GM19043 (cell line): Measurements from ENCODE around the gene CALML5.

Source experiments
- ATAC-seq: cut with Tn5 transposase; IDR thresholded peaks from one replicate; pipeline ENCODE4 v1.9.1; 2021; ENCODE audit warnings: low read depth; ENCODE audit not compliant: unreplicated experiment

Gene CALML5

DNA sequence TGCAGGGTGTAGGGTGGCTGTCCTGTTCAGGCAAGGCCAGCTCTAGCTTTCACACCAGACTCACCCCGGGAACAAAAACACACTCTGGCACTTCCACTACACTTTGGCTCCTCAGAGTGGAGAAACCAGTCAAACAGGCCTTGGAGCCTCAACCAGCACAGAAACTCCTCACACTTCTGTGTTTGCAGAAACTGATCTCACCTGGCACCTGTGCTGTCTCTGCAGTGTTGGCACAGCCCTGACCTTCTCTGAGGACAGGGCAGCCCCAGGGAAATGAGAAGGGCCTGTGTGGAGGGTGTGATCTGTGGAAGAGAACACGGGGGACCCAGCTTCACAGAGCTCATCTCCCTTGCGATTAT lies 4.1 kb upstream of the CALML5 start:
- no peak for ATAC-seq

DNA sequence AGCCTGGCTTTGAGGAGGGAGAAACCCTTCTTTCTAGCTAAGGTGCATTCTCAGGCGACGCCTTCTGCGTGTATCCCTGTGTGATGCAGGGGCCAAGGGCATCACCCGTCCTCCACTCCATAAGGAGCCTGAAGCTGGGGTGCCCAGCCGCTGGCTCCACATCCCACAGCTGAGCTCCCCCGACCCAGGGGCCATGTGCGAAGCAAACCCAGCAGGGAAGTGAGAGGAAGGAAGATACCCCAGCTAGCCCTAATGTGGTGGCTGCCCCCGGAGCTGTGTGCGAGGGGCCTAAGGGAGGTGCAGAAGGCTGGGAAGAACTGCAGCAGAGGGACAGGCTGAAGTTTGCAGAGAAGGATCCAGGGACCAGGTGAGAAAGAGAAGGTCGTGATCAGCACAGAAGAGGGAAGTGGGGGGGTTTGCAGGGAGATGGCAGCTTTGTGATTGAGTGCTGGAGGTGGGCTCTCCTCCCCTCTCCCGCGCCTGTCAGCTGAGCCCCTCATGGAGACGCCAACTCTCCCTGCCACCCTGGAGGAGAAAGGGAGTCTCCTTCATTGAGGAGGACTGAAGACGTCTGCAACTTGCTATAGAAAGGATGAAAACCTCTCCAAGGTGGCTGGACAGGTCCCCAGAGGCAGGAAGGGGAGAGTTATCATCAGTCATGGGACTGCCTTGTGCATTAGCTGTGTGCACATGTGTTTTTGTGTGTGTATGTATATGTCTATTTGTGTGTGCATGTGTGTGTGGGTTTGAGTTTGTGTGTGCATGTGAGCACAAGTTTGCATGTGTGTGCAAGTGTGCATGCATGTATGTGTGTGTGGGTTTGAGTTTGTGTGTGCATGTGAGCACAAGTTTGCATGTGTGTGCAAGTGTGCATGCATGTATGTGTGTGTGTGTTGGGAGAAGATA lies 3.5 kb upstream of the CALML5 start:
- ATAC-seq = no peak

DNA sequence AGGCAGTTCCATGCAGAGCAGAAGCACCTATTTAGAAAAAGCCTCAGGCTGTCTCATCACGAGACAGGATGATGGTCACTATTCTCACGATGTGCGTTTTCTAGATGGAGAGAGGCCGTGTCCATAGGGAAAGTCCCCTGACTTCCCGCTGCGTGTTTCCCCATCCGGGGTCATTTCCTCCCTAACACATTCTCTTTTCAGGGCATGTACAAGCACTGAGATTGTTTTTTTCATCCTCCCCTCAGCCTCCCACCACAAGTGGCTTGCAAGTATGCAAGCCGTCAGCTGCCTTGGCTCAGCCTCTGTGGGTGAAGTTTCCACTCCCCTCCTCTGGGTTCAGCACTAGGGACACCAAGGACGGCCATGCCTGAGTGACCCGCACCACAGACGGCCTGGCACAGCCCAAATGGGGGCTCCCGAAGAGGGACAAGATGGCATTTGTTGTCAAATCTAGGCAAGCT lies 2.7 kb upstream of the CALML5 start:
- no peak for ATAC-seq

DNA sequence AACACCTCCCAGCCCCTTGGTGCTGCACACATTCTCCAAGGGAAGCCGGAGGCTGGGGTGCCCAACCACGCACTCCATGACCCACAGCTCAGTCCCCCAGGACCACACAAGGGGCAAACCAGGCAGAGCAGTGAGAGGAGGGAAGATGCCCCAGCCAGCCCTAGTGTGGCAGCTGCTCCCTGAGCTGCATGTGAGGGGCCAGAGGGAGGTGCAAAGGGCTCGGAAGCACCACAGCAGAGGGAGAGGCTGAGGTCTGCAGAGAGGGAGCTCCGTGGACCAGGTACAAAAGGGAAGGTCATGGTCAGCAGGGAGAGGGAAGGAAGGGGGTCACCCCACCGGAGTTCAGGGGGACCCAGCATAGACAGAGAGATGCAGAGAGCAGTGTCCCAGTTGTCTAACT lies 1.5 kb upstream of the CALML5 start:
- no peak for ATAC-seq

DNA sequence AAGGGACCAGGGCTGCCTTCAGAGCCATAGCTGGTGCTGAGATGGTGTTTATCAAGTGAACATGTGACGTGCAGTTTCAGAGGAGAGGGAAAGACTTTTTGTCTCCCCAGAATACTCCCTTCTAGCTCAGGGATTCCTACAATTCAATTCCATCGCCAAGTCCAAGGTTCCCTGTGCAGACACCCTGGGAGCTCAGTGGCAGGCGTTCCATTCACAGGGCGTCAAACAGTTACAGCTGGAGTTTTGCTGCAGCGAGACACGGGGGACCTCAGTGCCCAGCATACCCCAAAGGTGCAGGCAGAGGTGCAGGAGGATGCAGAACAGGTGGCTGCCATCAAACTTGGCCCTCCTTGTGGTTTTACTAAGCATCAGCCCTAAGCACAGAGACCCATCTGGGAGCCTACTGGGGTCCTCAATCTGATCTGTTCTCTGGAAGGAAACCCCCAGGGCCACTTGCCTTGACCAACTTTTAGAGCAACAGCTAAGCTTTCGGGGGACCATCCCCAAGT lies 846 bp upstream of the CALML5 start:
- no peak for ATAC-seq

DNA sequence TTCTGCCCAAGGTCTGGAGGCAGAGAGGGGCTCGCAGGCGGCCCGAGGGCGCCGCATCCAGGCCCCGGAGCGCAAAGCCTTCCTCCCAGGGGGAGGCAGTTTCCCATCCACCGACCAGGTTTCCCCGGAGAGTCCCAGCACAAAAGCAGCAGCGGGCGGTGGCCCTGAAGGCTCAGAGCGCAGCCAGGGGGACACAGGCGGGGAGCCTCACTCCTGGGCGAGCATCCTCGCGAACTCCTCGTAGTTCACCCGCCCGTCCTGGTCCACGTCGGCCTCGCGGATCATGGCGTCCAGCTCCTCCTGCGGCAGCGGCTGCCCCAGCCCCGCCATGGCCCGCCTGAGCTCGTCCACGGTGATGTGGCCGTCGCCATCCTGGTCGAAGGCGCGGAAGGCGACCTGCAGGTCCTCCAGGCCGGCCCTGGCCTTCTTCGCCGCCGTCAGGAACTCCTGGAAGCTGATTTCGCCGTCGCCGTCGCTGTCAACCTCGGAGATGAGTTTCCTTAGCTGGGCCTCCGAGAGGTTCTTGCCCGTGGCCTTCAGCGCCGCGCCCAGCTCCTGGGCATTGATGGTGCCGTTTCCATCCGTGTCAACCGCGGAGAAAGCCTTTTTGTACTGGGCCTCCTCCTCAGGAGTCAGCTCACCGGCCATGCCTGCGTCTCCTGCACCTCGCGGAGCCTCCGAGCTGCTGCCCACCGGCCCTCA lies 428 bp downstream of the CALML5 start:
- ATAC-seq = no peak

DNA sequence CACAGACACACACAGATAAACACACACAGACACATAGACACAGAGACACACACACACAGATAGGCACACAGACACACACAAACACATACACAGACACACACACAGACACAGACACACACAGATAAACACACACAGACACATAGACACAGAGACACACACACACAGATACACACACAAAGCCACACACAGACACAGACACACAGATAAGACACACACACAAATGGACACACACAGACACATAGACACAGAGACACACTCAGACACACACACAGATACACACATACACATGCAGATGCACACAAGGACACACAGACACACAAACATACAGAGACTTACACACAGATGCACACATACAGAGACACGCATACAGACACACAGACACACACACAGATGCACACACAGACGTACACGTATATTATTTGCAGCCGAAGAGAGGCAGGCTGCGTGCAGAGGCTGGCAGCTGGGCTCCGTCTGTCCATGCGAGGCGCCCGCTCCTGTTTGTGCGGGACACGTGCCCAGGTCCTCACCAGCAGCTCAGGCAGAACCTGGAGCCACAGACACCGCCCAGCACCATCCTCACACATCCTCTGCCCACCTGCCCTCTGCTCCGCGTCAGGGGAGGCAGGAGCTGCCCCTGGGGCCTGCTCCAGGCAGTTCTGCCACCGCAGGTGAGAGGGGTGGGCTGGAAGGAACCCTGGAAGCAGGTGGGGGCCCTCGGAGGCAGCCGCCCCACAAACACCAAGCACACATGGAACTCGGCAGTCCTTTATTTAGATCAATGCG lies 1.2 kb downstream of the CALML5 start:
- ATAC-seq = no peak

DNA sequence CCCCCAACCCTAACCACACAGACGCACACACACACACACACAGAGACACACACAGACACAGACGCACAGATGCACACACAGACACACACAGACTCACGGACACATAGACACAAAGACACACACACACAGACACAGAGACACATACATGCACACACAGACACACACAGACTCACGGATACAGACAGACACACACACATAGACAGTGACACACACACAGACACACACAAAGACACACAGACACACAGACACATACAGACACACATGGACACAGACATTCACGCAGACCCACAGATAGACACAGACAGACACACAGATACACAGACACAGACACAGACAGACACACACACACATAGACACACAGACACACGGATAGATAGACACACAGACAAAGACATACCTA lies 2.1 kb downstream of the CALML5 start:
- no peak for ATAC-seq

DNA sequence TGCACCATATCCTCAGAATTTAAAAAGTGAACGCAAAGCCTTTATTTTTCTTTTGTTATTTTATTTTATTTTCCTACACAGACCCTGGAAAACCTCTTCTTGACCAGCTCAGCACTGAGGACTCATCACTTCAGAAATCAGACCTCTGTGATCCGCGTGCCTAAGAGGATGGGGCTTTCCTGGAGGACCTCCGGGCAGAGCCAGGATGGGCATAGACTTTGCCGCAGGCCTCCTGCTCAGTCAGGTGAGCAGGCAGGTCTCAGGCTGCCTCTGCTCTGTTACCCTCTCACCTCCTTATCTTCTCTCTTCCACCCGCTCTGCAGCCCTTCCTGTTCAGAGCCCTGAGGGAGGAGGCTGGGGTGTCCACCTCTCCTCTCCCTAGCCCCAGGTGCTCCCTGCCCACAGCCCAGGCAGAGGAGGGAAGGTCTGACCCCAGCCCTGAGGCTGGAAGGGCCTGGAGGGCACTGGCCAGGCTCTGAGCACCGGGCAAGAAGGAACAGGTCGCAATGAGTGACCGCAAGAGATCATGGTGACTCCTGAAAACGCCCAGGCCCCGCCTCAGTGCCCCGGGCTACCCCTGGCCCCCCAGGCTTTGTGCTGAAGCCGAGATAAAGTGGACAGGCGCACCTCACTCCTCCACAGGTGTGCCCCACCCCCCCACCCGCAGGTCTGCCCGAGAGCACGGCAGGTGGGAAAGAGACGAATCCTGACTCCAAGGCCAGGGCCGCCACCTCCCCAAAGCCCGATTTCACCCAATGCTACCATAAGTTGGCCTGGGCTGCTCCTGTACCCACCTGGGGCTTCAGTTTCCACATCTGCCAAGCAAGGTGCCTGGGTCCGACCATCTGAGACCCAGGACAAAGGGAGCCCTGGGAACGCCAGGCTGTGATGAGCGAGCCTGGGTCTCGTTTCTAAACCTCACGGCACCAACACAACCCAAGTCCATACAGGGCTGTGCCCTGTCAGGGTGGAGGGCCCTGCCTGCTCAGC lies 2.8 kb downstream of the CALML5 start:
- ATAC-seq = no peak

DNA sequence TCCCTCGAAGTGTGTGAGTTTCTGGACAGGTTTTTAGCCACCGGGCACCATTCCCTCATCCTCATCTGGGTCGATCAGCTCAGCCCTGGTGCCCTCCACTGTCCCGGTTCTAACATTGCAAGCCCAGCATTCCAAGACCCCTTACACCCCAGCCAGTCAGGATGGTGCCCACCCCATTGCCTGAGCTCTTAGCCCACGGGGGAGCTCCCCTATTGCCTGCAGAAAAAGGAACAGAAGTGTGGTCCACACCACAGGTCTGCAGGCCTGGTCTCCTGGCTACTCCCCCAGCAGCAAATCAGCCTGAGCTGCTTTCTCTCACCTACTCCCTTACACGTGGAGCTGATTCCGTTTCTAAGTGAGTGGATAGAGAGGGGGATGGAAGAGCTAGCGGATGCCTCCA lies 4.8 kb downstream of the CALML5 start:
- ATAC-seq = no peak

DNA sequence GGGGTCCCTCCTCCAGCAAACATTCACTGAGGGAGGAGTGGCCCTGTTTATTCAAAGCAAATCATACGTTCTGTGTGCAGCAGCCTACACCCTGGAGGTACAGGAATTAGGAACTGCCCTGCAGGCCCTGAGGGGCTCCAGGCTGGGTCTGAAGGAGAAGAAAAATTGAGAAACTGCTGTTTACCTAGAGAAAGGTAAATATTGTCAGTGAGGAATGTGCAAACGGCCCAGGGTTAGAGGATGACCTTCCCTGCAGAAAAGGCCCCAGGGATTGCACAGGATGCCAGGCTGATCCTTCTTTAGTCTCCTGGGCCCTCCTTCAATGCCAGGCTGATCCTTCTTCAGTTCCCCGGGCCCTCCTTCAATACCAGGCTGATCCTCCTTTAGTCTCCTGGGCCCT lies 5.7 kb downstream of the CALML5 start:
- no peak for ATAC-seq

DNA sequence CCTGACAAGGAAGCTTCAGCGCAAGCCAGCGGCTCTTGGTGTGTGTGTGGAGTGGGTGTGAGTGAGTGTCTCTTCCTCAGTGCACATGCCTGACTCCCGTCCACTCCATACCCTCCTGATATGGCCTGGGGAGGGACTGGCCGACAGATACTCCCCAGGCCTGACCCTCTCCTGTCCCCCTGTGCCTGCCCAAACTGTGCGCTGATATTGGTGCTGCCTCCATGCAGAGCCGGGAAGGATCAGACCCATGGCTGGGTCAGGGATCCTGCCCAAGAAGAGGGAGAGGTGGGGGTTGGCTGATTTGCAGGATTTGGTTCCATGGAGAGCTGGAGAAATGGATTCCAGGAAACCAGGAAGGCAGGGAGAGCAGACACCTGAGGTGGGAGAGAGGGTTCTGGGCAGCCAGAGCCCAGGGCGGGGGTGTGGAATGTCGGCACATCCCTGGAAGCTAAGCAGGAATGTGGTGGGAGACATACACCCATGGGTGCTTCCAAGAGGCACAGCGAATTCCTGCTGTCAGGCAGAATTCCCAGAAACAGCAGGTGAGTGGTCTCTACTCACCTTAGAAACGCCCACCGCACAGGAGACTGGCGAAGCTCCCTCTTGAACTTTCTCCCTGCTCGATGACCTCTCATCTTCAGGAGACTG lies 6.3 kb downstream of the CALML5 start:
- no peak for ATAC-seq

DNA sequence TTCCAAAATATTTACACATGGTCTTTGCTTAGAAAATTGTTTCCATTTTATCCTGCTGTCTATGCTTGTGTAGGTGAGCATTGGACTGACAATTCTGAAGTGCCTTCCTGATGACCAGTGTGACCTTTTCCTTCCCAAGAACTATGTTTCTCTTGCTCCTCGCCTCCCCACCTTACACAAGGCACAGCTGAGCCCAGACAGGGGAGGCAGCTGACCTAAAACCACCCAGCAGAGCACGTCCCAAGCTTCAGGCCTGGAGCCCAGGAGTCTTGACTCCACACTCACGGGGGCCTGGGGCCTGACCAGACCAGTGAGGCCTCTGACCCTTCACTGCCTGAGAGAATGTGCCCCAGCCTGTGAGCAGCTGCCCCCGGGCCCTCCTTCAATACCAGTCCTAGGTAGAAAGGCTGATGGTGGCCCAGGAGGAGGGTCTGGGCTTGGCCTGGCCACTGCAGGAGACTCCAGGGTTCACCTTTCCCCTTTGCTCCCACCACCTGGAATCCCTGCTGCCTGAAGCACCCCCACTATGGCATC lies 7.0 kb downstream of the CALML5 start:
- ATAC-seq = no peak

DNA sequence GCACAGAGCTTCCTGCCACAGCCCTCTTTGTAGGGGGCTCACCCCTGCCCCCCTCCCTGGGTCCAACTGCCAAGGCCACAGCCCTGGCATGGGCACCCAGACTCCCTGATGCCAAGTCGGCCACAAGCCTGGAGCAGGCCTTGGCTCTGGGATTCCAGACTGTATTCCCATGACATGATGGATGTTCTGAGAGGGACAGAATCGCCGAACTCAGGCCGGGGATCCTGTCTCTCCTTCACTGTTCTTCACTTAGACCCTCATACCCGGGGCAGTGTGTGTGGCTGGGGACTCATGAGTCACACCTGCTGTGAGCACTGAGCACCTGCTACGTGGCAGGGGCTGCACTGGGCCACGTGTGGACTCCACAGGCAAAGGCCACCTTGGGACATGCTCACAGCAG lies 7.9 kb downstream of the CALML5 start:
- ATAC-seq = no peak

DNA sequence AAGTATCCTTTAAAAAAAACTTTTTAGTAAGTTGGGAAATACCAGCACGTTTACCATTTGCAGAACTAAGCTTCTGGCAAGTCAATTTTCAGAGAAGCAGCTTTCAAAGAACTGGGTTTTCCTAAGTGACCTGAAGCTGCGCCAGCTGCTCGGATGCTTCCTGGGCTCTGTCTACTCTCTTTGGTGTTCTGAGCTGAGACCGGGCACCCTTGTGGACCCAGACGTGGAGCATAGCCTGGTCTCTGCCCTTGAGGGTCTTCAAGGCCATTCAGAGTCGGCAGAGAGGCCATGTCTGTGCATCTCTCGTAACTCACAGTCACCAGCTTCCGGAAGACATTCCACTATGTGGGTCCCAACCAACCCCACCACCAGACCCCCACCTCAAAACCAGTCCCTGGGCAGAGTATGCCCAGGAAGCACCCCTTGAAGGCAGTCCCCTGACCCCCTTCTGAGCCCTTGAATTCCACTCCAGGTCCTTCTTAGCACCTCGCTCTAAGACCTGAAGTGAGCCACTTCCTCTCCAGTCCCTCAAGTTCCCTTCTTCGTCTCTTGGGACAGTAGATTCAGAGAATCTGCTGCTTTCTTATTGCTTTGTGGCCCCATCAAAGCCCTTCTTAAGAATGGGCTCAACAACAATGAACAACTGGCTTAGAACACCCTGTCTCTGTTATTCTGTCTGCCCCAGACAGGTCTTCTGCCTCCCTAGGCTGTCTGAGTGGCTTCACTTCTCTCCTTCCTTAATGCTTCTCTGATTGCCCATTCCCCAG lies 8.5 kb downstream of the CALML5 start:
- no peak for ATAC-seq

DNA sequence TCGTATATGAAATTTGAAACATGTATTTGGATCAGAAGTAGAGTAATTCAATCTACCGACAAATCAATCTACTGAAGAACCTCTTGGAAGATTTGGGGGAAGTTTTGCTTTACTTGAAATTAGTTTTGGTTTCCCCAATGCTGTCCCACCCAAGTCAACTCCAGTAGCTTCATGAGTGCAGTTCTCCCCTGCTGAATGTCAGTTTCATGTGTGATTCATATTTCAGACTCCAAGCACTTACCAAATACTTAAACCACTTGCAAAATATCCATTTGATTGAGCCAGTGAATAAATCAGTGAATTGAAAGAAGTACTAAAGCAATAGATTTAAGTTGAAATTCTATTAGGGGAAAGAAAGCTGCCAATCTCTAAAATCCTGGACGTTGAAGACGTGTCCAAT lies 9.3 kb downstream of the CALML5 start:
- ATAC-seq = no peak

DNA sequence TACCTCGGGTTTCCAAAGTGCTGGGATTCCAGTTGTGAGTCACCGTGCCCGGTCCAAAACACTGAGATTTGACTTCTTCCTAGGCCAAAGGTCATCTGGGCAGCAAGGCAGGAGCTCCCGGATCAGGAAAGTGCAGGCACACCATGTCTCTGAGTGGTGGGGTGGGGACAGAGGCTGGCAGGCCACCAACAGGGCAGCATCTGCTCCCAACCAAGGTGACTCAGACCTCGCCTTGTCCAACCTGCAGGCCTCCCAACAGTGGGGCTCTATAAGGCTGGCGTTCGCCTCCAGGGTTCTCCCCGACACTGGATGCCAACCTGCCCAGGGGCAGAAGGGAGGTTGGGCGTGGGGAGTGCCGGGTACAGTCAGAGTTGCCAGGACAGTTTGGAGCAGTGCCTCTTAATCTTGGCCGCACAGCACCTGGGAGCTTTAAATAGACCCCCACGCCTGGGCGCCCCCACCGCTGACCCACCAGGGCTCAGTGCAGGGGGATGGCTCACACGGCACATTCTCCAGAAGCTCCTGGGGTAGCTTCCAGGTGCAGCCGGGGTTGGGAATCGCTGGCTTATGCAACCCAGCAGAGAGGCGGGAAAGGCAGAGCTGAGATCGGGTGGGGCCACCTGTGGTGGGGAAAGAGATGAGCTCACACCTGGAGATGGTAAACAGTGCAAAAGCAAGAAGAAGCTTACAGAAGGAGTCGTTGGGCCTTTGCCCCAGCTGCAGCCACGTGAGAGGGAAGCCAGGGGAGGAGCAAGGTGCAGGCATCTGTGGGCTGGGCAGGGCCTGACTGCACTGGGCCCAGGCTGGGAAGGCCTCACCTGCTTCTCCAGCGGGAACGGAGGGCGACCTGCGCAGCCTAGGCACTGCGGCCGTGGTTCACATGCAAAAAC lies 10.9 kb downstream of the CALML5 start:
- no peak for ATAC-seq
